Stimulated activated CD4-positive, alpha-beta T cell treated with anti-CD3 and anti-CD28 coated beads, Interleukin-12 subunit alpha, Interleukin-12 subunit beta, amount 100 ng/mL, for 24 hours (primary cell): ENCODE data around the gene CAPN8.
"Not testable (repeated sequence)": the region's sequence is repeated elsewhere in the genome, so short reads cannot be mapped to it uniquely, and the experiment has no call there.

Source experiments
- DNase-seq, 2 experiments: peaks; one replicate each; pipeline ENCODE4 v3.0.0-alpha.2; 2020; ENCODE audit warnings: low read depth in 2 of 2

Gene CAPN8

DNA sequence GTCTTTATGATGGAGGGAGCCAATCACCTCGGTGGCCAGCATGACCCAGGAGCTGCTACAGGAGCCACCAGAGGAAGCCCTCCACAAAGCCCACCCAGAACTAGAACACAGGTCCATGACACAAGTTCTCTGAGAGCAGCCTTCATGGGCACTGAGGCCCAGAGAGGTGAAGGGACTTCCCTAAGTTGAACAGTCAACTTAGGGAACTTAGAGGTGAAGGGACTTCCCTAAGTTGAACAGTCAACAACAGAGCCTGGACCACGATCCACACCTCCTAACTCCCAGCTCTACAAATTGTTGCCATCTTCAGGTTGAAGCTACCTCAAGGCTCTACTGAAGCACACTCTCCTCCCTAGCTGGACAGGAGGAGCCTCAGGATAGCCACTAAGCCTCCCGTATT is 139.5 kb downstream of the CAPN8 start:
- DNase-seq: no peak

DNA sequence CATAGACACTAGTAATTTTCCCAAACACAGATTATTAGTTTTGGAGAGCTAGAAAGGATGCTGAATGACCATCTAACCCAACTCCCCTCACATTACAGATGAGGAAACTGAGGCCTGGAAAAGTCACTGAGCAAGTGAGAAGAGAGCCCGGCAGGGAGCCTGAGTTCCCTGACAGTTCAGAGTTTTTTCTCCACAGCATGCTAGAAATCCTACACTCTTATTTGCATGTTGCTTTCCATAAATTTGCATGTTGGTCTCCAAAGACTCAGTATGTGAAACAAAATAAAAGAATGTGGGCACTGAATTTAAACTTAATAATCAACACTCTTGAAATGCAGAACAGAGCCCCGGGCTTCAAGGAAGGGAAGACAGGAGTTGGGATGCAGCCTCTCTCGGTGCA is 140.0 kb downstream of the CAPN8 start:
- no peak for DNase-seq

DNA sequence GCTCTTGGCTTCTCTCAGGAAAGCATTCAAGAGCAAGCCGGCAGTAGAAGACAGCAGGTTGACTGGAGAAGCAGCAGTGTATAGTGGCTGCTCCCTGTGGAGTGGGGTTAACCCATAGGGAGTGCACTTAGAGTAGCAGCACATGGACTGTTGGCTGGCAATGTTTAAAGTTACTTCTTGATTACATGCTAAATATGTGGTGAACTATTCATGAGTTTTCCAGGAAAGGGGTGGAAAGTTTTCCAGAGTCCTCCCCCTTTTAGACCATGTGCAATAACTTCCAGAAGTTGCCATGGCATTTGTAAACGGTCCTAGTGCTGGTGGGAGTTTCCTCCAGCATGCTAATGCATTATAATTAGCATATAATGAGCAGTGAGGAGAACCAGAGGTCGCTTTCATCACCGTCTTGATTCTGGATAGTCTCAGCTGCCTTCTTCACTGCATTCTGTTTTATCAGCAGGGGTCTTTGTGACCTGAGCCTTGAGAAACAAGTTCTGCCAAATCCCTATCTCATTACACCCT is 140.5 kb downstream of the CAPN8 start:
- DNase-seq: no peak

DNA sequence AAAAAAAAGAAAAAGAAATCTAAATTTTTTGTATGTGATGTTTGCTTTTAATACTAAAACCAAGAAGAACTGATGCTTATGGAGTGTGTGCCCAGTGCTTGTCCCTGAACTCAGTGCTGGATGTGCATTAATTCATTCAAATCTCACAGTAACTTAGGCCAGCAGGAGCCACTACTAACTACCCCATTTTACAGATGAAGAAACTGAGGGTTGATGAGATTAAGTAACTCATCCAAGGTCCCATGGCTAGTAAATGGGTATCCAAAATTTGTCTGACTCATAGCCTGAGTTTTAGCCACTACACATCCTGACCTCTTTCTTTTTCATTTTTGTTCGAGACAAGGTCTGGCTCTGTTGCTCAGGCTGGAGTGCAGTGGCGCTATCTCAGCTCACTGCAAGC is 144.4 kb downstream of the CAPN8 start:
- DNase-seq: no peak

DNA sequence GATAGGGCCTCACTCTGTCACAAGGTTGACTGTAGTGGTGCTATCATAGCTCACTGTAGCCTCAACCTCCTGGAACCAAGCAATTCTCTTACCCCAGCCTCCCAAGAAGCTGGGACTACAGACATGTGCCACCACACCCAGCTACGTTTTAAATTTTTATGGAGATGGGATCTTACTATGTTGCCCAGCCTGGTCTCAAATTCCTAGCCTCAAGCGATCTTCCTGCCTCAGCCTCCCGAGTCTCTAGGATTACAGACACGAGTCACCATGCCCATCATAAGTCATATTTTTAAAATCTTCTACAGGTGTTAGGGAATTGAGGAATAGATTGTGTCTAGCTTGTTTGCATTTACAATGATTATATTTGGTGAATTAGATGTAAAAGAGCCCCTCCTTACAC is 145.3 kb downstream of the CAPN8 start:
- DNase-seq: no peak

DNA sequence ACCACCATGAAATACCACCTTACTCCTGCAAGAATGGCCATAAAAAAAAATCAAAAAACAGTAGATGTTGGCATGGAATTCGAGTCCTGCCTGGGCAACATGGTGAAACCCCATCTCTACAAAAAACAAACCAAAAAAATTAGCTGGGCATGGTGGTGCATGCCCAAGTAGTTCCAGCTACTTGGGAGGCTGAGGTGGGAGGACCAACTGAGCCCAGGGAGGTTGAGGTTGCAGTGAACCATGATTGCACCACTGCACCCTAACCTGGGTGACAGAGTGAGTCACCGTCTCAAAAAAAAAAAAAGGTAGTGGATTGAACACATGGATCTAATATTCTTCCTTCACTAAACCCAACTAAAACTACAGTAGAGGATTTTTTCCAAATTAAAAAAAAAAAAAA is 146.4 kb downstream of the CAPN8 start:
- no peak for DNase-seq

DNA sequence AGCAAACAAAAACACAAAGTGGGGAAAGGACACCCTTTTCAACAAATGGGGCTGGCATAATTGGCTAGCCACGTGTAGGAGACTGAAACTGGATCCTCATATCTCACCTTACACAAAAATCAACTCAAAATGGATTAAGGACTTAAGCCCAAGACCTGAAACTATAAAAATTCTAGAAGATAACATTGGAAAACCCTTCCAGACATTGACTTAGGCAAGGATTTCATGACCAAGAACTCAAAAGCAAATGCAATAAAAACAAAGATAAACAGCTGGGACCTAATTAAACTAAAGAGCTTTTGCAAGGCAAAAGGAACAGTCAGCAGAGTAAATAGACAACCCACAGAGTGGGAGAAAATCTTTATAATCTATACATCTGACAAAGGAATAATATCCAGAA is 146.9 kb downstream of the CAPN8 start:
- not testable (repeated sequence) for DNase-seq

DNA sequence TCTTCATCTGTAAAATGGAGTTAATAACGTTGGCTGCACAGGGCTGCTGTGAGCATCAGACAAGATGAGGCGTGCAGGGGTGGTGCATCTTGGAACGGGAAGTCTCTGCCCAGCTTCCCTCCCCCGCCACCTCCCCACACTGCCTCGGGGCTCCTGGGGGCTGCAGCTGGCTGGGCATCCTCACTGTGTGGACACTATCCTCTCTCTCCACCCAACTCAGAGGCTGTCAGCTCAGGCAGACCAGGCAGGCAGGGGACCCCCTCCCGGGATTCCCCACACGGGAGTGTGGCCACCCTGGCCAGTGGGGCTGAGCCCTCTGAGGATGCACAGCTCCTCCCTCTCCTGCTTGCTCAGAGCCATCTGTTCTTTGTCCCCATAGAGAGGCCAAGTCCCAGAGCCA is 149.6 kb downstream of the CAPN8 start:
- no peak for DNase-seq

DNA sequence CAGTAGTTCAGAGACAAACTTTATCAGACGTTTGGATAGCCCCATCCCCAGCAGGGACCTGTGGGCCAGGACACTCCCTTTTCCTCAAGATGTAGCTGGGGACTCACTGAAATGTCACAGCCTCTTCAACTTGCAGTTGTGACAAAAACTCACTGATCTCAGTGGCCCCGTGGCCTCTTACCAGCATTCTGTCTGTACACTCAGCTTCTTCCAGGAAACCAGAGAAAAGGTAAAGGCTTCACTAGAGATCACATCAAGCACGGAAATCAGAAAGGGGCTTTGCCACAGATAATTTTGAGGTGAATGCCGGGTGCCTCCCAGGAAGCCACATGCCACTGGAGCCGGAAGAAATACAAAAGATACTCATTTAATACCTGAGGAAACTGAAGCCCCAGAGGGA is 150.1 kb downstream of the CAPN8 start:
- DNase-seq: no peak

DNA sequence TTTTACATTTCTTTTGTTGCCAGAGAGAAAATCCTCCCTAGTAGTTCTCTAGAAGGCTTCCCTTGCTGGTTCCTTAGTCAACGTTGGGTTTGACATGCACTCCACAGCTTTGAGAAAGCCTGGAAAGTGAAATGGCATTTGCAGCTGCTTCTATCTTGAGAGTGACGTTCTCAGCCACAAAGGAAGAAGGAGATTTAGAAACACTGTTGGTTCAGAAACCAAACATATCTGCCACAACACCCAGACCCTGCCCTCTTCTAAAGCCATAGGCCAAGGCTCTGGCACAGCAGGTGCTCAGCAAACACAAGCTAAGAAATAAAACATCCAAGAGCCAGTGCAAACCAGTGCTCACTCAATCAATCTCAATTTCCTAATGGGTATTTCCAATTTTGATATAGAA is 150.9 kb downstream of the CAPN8 start:
- DNase-seq: no peak

DNA sequence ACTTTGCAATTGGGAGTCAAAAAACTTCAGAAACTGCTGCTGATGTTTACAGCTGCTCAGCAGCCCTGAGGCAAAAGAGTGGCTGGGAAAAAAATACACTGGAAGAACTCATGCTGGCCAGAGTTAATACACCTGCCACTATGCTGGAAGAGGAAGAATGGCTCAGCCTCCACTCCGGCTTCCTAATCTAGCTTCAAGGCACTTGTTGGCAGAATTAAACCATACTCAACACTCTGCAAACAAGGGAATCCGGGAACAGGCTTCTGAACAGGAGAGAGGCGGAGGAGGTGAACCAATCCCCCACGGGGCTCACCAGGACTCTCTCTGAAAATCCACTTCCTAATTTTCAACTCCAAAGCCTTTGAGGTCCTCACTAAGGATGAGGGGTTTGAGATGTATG is 152.2 kb downstream of the CAPN8 start:
- no peak for DNase-seq

DNA sequence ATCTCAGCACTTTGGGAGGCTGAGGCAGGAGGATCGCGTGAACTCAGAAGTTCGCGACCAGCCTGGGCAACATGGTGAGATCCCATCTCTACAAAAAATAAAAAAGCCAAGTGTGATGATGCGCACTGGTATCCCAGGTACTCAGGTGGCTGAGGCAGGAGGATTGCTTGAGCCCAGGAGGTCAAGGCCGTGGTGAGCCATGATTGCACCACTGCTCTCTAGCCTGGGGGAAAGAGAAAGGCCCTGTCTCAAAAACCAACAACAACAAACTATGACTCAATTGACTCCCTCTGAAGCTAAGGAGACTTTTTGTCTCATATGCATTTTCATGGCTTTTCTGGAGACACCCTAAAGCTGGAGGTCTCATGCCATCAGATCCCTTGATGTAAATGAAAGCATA is 153.4 kb downstream of the CAPN8 start:
- DNase-seq: no peak

DNA sequence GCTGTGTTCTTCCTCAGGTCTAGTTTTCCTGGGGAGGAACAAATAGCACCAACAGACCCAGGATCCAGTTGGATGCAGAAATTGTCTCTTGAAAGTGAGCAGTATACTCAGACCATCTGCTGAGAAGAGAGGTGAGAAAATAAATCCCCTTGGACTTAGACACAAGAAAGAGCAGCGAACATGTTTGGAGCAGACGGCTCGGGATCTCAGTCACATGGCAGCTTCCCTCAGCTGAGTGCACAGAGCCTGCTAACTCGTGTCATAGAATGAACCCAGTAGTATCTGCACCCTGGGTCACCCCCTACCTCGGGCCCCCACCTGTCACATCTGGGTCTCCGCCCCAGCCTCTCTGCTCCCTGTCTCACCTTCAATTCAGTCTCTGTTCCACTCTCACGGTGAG is 156.7 kb downstream of the CAPN8 start:
- DNase-seq: no peak

DNA sequence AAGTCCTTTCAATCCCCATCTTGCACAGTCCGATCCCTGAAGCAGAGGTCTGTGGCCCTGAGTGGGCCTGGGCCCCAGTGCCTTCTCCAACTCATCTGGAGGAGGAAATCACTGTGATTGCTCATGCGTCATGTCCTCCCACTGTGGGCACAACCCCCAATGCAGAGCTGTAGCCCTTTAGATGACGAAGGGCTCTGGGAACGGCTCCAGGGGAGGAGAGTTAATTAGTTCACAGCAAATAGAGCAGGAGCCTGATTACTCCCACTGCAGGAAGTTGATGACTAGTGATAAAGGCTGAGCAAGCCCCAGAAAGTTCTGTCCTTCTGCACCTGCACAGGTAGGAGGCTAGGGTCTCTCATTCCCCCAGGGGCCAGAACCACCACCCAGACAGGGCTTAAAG is 160.8 kb downstream of the CAPN8 start:
- DNase-seq: no peak

DNA sequence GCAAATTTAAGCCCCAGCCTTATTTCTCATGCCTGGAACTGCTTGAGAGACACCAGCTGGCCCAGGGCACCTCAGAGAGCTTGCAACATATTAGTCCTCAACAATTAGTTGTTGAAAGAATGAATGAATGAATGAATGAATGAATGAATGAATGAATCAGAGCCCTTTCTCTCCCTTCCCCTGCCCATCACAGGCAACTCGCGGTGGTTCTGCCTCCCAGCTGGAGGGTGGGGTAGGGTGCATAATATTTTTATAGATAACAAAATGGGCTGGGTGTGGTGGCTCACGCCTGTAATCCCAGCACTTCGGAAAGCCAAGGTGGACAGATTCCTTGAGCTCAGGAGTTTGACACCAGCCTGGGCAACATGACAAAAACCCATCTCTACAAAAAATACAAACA is 162.2 kb downstream of the CAPN8 start:
- no peak for DNase-seq

DNA sequence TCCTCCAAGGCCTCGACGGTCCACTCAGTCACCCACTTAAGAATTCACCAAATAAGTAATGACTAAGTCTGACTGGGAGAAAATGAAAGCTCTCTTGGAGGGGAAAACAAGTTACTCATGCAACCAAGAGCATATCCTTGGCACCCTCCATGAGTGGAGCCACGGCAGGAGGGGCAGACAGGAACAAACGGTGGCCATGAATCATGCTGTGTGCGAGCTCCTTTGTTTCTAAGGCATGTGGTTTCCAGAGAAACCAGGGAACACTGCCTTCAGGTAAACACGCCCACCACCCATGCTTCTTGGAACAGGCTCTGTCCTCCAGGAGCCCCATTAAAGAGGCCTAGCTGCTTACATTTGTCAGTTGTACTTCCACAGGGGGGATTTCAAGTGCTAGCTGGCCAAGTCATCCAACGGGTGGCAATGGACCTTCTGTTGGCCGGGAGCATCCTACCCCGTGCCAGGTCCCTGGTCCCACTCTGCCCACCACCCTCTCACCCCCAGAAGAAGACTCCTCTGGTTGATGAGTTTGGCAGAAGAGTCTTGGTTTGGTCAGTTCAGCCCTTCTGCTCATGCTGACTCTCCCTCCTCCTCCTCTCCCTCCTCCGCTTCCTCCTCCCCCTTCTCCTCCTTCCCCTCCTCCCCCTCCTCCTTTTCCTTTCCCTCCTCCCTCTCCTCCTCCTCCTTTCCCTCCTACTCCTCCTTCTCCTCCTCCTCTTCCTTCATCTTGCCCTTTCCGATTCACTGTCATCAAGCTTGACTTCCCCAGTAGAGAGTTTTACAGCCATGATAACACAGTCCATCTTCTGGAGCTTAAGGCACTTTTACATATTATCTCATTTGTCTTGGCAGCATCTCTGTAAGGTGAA is 164.7 kb downstream of the CAPN8 start:
- DNase-seq: no peak

DNA sequence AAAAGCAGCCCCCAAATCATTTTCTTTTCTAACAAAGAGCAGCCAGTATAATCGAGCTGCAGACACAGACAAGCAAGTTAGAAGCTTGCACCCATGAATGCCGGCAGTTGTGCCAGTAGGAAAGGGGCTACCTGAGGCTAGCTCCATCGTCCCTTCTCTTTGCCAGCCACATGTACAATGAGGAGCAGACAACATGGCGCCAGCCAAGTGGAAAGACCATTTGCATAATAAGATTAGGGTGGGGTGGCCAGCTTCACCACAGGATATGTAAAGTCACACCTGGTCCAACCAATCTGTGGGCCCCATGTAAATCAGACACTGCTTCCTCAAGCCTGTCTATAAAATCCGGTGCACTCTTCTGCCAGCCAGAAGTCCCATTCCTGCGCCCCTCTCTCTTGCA is 168.6 kb downstream of the CAPN8 start:
- no peak for DNase-seq

DNA sequence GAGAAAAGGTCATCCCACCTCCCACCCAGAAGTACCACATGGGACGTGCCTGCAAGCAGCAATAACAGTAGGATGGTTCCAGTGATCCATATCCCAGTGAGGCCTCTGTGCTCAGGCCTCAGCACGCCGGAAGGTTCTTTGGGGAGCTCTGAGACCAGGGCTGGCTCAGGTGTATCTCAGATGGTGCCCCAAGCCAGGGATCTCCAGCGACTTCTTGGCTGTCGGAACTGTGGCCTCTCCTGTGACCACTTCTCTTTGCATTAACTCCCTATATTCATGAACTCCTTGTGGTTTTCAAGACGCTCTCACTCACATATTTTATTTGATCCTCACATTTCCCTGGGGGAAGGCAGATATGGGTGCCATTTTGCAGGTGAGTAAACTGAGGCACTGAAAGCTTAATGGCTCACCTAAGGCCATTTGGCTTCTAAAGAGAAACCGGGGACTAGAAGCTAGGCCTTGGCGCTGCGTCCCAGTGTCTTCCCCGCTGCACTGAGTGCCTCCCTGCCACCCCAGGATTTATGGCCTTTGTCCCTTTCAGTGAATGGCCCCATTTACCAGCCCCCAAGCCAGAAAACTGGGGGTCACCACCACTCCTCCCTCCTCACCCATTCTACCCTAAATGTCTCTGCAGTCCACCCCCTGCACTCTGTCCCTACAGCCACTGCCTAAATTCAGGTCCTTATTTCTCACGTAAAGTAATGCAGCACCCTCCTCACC is 170.4 kb downstream of the CAPN8 start:
- DNase-seq: no peak

DNA sequence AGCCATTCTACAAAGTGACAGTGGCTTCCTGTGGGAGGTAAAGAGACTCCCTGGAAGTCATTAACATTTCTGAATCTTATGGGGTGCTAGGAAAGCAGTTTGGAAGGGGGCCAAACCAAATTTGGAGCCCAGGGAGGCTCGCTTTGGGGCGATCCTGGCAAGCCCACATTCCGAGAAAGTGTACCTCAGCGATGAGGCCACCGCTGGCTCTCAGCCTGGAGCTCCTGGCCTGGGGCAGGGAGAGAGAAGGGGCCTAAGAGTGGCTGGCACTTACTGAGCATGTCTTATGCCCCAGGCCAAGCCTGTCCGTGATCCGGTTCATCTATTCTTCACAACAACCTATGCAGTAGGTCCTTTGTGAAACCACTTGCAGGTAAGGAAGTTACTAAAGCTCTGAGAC is 173.5 kb downstream of the CAPN8 start:
- DNase-seq: no peak
